PC-3 (cell line): ENCODE measurements around the gene RNF149. TPM values are rescaled to one million over a fixed set of nuclear protein-coding genes. Genes with fewer than 3 reads are reported as not detected.

Experiments used
- ATAC-seq: fragments of 200-7000 bp; cut with Tn5 transposase; 2 replicates; pipeline ENCODE4 v1.9.1; 2020; ENCODE audit warnings: mild to moderate bottlenecking, moderate library complexity
- BruUV-seq: library from RNA; stranded (reverse); fragments of 400-500 nt; replicated peaks from 2 replicates; lab custom pipeline; 2021; lab: Mats Ljungman, UMichigan
- CTCF ChIA-PET: fragments of 300-600 bp; sonication (Branson Sonifier 250); formaldehyde crosslinking; loops from one replicate; lab custom pipeline; 2022; ENCODE audit warnings: antibody characterized with exemption; lab: Charles Lee
- POLR2A ChIA-PET: fragments of 300-600 bp; sonication (Branson Sonifier 250); formaldehyde crosslinking; loops from one replicate; lab custom pipeline; 2022; ENCODE audit warnings: antibody characterized with exemption; ENCODE audit not compliant: unreplicated experiment; lab: Charles Lee
- DNase-seq: peaks from one replicate; pipeline ENCODE4 v3.0.0-alpha.2; 2015
- H2AFZ ChIP-seq: fragments of 300-600 bp; sonication (generic); 2 replicates; pipeline ENCODE4 v1.6.0; 2016; ENCODE audit warnings: antibody characterized with exemption, low read length
- H3F3A ChIP-seq: fragments of 300-600 bp; sonication (generic); one replicate; pipeline ENCODE4 v1.6.0; 2017; ENCODE audit warnings: antibody characterized with exemption, low read length, control low read depth, mild to moderate bottlenecking; ENCODE audit not compliant: unreplicated experiment
- H3K27ac ChIP-seq: fragments of 300-600 bp; sonication (generic); 2 replicates; pipeline ENCODE4 v1.5.1; 2016; ENCODE audit warnings: mild to moderate bottlenecking, low read length
- H3K27me3 ChIP-seq: fragments of 300-600 bp; sonication (generic); 2 replicates; pipeline ENCODE4 v1.6.1; 2016; ENCODE audit warnings: low read length, mixed read lengths
- H3K36me3 ChIP-seq: fragments of 300-600 bp; sonication (generic); 2 replicates; pipeline ENCODE4 v1.6.1; 2016; ENCODE audit warnings: low read depth, mixed run types, low read length, mixed read lengths
- H3K4me1 ChIP-seq: fragments of 300-600 bp; sonication (generic); 2 replicates; pipeline ENCODE4 v1.5.1; 2016; ENCODE audit warnings: low read length; ENCODE audit not compliant: insufficient read depth
- H3K4me2 ChIP-seq: fragments of 300-600 bp; sonication (generic); 2 replicates; pipeline ENCODE4 v1.6.0; 2016; ENCODE audit warnings: low read length
- H3K4me3 ChIP-seq: fragments of 300-600 bp; sonication (generic); 2 replicates; pipeline ENCODE4 v1.5.1; 2016; ENCODE audit warnings: mild to moderate bottlenecking, low read length, mixed read lengths
- H3K79me2 ChIP-seq: fragments of 300-600 bp; sonication (generic); 2 replicates; pipeline ENCODE4 v1.6.1; 2017; ENCODE audit warnings: low read length, mixed read lengths
- H3K9ac ChIP-seq: fragments of 300-600 bp; sonication (generic); 2 replicates; pipeline ENCODE4 v1.6.0; 2016; ENCODE audit warnings: mild to moderate bottlenecking, low read length
- H3K9me2 ChIP-seq: fragments of 300-600 bp; sonication (generic); replicated peaks from 2 replicates; pipeline ENCODE4 v1.6.1; 2016; ENCODE audit warnings: mixed run types, low read length, mixed read lengths
- H3K9me3 ChIP-seq: fragments of 300-600 bp; sonication (generic); 2 replicates; pipeline ENCODE4 v1.6.1; 2016; ENCODE audit warnings: low read length, mixed read lengths
- H4K20me1 ChIP-seq: fragments of 300-600 bp; sonication (generic); 2 replicates; pipeline ENCODE4 v1.6.1; 2016; ENCODE audit warnings: low read length, mixed read lengths
- EZH2 ChIP-seq: fragments of 300-600 bp; sonication (generic); IDR thresholded peaks from one replicate; pipeline ENCODE4 v1.6.1; 2017; ENCODE audit warnings: antibody characterized with exemption, mild to moderate bottlenecking, low read length; ENCODE audit not compliant: unreplicated experiment
- EZH2phosphoT487 ChIP-seq: fragments of 300-600 bp; sonication (generic); IDR thresholded peaks from 2 replicates; pipeline ENCODE4 v1.6.1; 2018; ENCODE audit warnings: mild to moderate bottlenecking, antibody characterized with exemption, low read length, borderline replicate concordance
- intact Hi-C: fragments of 100-400 bp; cut with micrococcal nuclease; formaldehyde crosslinking; loops from 2 replicates; pipeline ENCODE4 v1.9.0; 2023
- total RNA-seq: library from RNA; depleted of rRNA; stranded (reverse); fragments of >200 nt; gene quantifications from 2 replicates; pipeline ENCODE4 v1.2.3, GENCODE V29; 2014
- TF ChIP-seq, protein P1 (sequence below): fragments of 300-600 bp; sonication (generic); conservative IDR thresholded peaks from 2 replicates; pipeline ENCODE4 v1.5.1; 2017; ENCODE audit warnings: antibody characterized with exemption, low read depth, mild to moderate bottlenecking, low read length

The RNF149 gene
- total RNA-seq, 1 experiment from 2014 or later: 47.3 TPM

GRCh38 chr2:101341901-101342624 lies 33.6 kb upstream of the RNF149 start:
- peak overlapping the region; percentile 52 for H2AFZ ChIP-seq
- CTCF ChIA-PET: interaction anchor here (0.5 to 1.6 kb wide), 14 partner anchors 8 to 824 kb away, joined by 3 to 31 read pairs (median 4); partner anchors contain the start of genes CREG2, MAP4K4 and RNF149

GRCh38 chr2:101341421-101341820 lies 32.9 kb upstream of the RNF149 start:
- Histone ChIP-seq H3K4me3 (no peak overlapping the region), H3K4me2 (peak overlapping the region; percentile 47), H3K79me2 (no peaks in the 10 kb centered on the region), H2AFZ (peak overlapping the region; percentile 52), H3K36me3 (no peaks in the 10 kb centered on the region), H3K9me2 (no peaks in the 10 kb centered on the region), H3K4me1 (peaks cover 42% of the 10 kb centered on the region), H3F3A (no peaks in the 10 kb centered on the region), H4K20me1 (no peaks in the 10 kb centered on the region), H3K27ac (peak overlapping the region; percentile 35), H3K27me3 (no peaks in the 10 kb centered on the region), H3K9ac (0 out of 2 replicates have a peak overlapping the region, but pooled peaks have one; percentile 47), H3K9me3 (no peaks in the 10 kb centered on the region)
- ChIA-PET POLR2A (interaction anchor here (0.6 to 1.1 kb wide), 2 partner anchors 13 to 203 kb away, joined by 3 to 6 read pairs; no protein-coding TSS in a partner anchor), CTCF (interaction anchor here (0.5 to 1.6 kb wide), 13 partner anchors 33 to 490 kb away, joined by 3 to 31 read pairs (median 4); partner anchors contain the start of genes CREG2, MAP4K4 and RNF149)
- no TSS peak for BruUV-seq
- intact Hi-C loops: loop anchor here (5.0 kb wide), 2 partner anchors 356 to 491 kb away; partner anchors contain the start of gene MAP4K4
- no peak; the same call in 1 of the 2 replicates for ATAC-seq
- no peak for DNase-seq
- TF ChIP-seq, protein P1, sequence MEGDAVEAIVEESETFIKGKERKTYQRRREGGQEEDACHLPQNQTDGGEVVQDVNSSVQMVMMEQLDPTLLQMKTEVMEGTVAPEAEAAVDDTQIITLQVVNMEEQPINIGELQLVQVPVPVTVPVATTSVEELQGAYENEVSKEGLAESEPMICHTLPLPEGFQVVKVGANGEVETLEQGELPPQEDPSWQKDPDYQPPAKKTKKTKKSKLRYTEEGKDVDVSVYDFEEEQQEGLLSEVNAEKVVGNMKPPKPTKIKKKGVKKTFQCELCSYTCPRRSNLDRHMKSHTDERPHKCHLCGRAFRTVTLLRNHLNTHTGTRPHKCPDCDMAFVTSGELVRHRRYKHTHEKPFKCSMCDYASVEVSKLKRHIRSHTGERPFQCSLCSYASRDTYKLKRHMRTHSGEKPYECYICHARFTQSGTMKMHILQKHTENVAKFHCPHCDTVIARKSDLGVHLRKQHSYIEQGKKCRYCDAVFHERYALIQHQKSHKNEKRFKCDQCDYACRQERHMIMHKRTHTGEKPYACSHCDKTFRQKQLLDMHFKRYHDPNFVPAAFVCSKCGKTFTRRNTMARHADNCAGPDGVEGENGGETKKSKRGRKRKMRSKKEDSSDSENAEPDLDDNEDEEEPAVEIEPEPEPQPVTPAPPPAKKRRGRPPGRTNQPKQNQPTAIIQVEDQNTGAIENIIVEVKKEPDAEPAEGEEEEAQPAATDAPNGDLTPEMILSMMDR: no peak
- no peak for TF ChIP-seq EZH2
- no peak for TF ChIP-seq EZH2phosphoT487

More at GRCh38 chr2:101341901-101342624, 33.6 kb upstream of the RNF149 start:
- DNase-seq (peak; percentile 90), ATAC-seq (peak; percentile 87)
- Histone ChIP-seq H3K79me2 (no peaks in the 10 kb centered on the region), H3K9me3 (no peaks in the 10 kb centered on the region), H3K36me3 (no peaks in the 10 kb centered on the region), H3K4me1 (peaks cover 42% of the 10 kb centered on the region), H3F3A (no peaks in the 10 kb centered on the region), H3K4me2 (peak overlapping the region; percentile 47), H4K20me1 (no peaks in the 10 kb centered on the region), H3K27ac (peak overlapping the region; percentile 35), H3K9me2 (no peaks in the 10 kb centered on the region), H3K9ac (peak overlapping the region; percentile 47; the same call in 1 of the 2 replicates), H3K27me3 (no peaks in the 10 kb centered on the region), H3K4me3 (no peak overlapping the region; the same call in 1 of the 2 replicates)
- no TSS peak for BruUV-seq
- TF ChIP-seq, protein P1: peak; percentile 92
- TF ChIP-seq EZH2phosphoT487 (no peak), EZH2 (no peak)
- intact Hi-C loops: loop anchor here (1.0 to 5.0 kb wide), 5 partner anchors 47 to 490 kb away; partner anchors contain the start of gene MAP4K4
- POLR2A ChIA-PET: interaction anchor here (0.6 to 1.1 kb wide), 2 partner anchors 13 to 203 kb away, joined by 3 to 6 read pairs; no protein-coding TSS in a partner anchor
